Motor neuron (in vitro differentiated cells): ENCODE results near the gene SH3RF1. TPM values are rescaled to one million over a fixed set of nuclear protein-coding genes. Genes with fewer than 3 reads are reported as not detected.

Experiments
- ATAC-seq, 8 experiments: fragments of 200-7000 bp; cut with Tn5 transposase; replicated peaks in 6 of 8; 2 replicates each; pipeline ENCODE4 v1.8.0; 2021; ENCODE audit warnings: mild to moderate bottlenecking in 8 of 8, moderate library complexity in 8 of 8
- H3K27ac ChIP-seq, 2 donors: fragments of 250-450 bp; sonication (Bioruptor Pico); 2 replicates each; pipeline ENCODE4 v1.9.0; 2021; ENCODE audit warnings: antibody characterized with exemption in 2 of 2, mild to moderate bottlenecking in 2 of 2, moderate library complexity in 1 of 2
- H3K4me1 ChIP-seq, 2 donors: fragments of 250-450 bp; sonication (Bioruptor Pico); replicated peaks in 1 of 2; 2 replicates each; pipeline ENCODE4 v1.6.1; 2021; ENCODE audit warnings: antibody characterized with exemption in 2 of 2, mild to moderate bottlenecking in 2 of 2, moderate library complexity in 1 of 2
- H3K4me3 ChIP-seq, 5 donors: fragments of 250-450 bp; sonication (Bioruptor Pico); 2 replicates each; pipeline ENCODE4 v1.9.0; 2021; ENCODE audit warnings: antibody characterized with exemption in 5 of 5, mild to moderate bottlenecking in 5 of 5, moderate library complexity in 4 of 5
- WGBS, 10 experiments: fragments of 450-650 bp; shearing (Covaris generic); methylation state at CpG; one replicate each; pipeline ENCODE4 v1.0.0; 2022; 5-methylcytosine and 5-hydroxymethylcytosine counted together
- in situ Hi-C, 9 experiments: fragments of 400-800 bp; cut with MboI; loops; one replicate each; pipeline ENCODE4 v1.15.0; 2021; ENCODE audit warnings: low sequenced_read_pairs in 9 of 9, low pct_unique_long_range_greater_than_20kb in 2 of 9; ENCODE audit not compliant: unreplicated experiment in 9 of 9
- total RNA-seq, 8 experiments: library from RNA; unstranded; fragments of 300-600 nt; gene quantifications; 2 replicates each; pipeline versions ENCODE4 v1.2.3 to v1.2.4, GENCODE V29; 2022

SH3RF1 gene
- total RNA-seq, 8 experiments from 2014 or later = 6.7 to 20.2 (median 14.3) TPM

DNA sequence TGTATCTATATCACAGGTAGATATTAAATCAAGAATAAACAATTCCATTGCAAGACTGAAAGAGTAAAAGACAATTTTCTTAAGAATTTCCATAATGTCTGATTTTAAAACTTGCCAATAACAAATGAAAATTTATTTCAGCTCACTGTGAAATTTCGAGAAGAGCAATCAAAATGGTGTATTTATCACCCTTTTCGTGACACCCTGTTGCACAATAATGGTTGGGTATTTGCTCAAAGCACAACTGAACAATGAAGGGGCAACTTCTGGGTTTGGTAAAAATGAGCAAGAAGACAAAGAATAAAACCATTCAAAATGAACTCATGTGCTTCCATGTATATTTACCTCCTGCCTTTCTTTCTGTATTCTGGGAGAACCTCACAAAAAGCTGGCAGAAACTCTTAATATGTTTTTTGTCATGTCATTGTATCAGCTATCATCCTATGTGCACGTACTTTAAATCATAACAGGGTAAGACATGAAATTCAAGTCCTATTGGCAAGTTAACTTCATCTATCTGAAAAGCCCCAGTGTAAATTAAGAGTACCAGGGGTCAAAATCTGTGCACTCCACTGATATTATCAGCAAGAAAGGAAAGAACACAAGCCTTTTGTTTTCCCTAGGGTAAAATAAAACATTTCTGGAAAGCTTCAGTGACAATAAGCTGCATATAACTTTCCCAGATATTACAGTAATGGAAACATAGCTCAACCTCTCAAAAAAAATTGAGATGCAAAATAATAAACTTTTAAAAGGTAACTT lies 133.8 kb downstream of the SH3RF1 start:
- Histone ChIP-seq H3K4me3 (no peak overlapping the region), H3K4me1 (peaks cover 3 to 13% of the 10 kb centered on the region in 2 donors), H3K27ac (no peak overlapping the region)
- no peak for ATAC-seq
- in situ Hi-C loops = no loop called here
- WGBS, 10 experiments = 33 to 100% (median 83%) methylated on average over 1 to 3 of the region's 3 CpGs

- WGBS, 10 experiments = 80 to 100% (median 91%) methylated on average over 1 to 6 of the region's 7 CpGs; no CpG with 5 or more reads in 4 of the 10 experiments
- H3K4me1 ChIP-seq = peaks cover 3 to 13% of the 10 kb centered on the region in 2 donors
- no peak for ATAC-seq
- H3K4me3 ChIP-seq = no peak overlapping the region
- in situ Hi-C loops = no loop called here
- H3K27ac ChIP-seq = no peak overlapping the region
Measured at GRCh38 chr4:169136330-169136729, 134.4 kb downstream of the SH3RF1 start.

DNA sequence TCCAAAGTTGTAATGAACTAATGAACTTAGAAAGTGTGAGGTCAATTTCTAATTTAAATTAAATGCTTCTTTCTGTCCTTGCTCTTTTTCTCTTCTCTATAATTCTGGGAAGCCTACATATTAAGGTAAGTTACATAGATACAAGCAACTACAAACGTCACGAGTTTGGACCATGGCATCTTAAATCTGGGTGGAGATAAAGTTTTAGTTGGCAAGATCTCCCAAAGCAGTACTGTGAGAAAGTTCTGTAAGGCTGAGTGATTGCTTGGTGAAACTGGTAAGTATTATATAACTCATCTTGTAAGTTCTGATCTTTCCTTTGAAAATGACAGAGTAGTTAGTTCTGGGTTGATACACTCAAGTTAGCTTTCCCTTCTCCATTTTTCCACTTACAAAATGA lies 135.0 kb downstream of the SH3RF1 start:
- Histone ChIP-seq H3K4me1 (peaks cover 3 to 13% of the 10 kb centered on the region in 2 donors), H3K27ac (no peak overlapping the region), H3K4me3 (no peak overlapping the region)
- in situ Hi-C loops = no loop called here
- no peak for ATAC-seq
- 60 to 100% (median 100%) methylated on average over 1 to 2 of the region's 2 CpGs; no CpG with 5 or more reads in 1 of the 10 experiments for WGBS, 10 experiments

DNA sequence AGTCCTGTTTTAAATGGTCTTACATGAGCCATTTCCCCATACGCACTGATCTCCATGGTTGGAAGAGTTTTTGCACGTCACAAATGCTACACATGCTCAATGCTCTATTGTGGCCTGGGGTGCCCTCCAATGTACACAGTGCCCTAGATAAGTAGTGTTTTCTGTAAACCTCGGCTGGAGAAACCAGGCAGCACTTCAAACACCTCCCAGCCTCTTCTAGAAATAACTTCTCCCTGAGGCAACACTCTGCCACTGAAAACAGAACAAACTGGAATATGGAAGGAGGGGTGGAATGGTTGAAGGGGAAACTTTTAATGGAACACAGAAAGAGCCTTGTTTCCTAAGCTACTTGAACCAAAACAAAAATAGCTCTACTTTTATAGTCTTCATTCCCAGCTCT lies 136.8 kb downstream of the SH3RF1 start:
- Histone ChIP-seq H3K4me1 (peaks cover 9 to 21% of the 10 kb centered on the region in 2 donors), H3K27ac (no peak overlapping the region), H3K4me3 (no peak overlapping the region)
- 0 to 100% (median 63%) methylated on average over 1 to 3 of the region's 3 CpGs; no CpG with 5 or more reads in 4 of the 10 experiments for WGBS, 10 experiments
- peak in 4 of 8 experiments; percentile 30 to 86 (median 56) for ATAC-seq
- in situ Hi-C loops = no loop called here

DNA sequence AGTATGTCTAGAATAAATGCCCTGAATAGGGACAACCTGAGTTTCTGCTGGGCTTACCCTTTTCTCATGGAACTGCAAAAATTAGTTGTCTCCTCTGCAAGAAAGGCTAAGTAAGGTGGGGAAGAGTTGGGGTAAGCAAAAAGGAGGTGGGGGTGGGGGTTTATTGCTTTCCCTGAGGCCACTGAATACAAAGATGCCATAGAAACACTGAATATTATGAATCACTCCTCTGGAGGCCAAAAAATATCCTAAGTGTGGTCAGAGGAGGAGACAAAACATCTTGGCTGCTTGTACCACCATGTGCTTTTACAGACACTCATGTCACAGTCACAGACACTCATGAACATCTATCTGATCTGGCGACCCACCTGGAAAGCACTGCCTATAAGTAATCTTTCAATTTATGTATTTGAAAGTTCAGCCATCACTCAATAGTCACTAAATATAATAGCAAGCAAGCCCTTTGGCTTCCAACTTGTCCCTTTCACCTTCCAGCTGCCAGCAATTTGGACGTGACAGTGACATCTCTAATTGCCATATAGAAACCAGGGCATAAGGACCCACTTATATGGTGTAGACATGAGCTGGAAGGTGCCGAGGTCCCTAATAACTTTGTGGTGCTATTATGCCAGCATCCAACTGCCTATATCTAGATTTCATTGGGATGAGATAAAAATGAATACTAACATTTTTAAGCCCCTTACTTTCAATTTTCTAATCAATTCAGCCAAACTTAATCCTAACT lies 138.0 kb downstream of the SH3RF1 start:
- 67 to 100% (median 82%) methylated on average over 1 to 3 of the region's 3 CpGs; no CpG with 5 or more reads in 3 of the 10 experiments for WGBS, 10 experiments
- Histone ChIP-seq H3K4me3 (no peak overlapping the region), H3K27ac (no peak overlapping the region), H3K4me1 (peaks cover 13 to 23% of the 10 kb centered on the region in 2 donors)
- in situ Hi-C loops = no loop called here
- no peak for ATAC-seq

GRCh38 chr4:169131556-169132208 lies 139.1 kb downstream of the SH3RF1 start:
- in situ Hi-C loops = no loop called here
- Histone ChIP-seq H3K4me1 (peaks cover 10 to 24% of the 10 kb centered on the region in 2 donors), H3K27ac (no peak overlapping the region), H3K4me3 (no peak overlapping the region)
- WGBS, 10 experiments = 90 to 100% (median 100%) methylated on average over 1 to 9 of the region's 9 CpGs
- ATAC-seq = no peak

DNA sequence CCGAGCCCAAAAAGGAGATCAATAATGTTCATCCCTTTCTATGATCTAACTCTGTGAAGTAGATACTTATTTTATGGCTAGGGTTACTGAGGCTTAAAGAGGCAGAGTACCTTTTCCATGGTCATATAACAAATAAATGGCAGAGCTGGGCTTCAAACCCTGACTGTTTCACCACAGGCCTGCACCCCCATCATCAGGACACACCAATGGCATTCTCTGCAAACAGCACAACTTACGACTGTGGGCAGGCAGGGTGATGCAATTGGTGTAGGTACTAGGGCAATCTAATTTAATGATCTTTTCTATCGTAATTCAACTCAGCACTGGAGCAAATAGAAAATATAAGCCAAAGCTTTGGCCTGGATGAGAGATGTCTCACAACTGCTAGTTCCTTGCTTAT lies 141.9 kb downstream of the SH3RF1 start:
- peak in 5 of 8 experiments; percentile 70 to 99 (median 97) for ATAC-seq
- WGBS, 10 experiments = 29 to 100% (median 80%) methylated on average over 1 to 3 of the region's 3 CpGs; no CpG with 5 or more reads in 1 of the 10 experiments
- Histone ChIP-seq H3K4me3 (no peak overlapping the region), H3K27ac (peak overlapping the region in 1 of 2 donors; percentile 63), H3K4me1 (peaks cover 10 to 24% of the 10 kb centered on the region in 2 donors)
- in situ Hi-C loops = no loop called here

GRCh38 chr4:169127314-169127713 lies 143.4 kb downstream of the SH3RF1 start:
- Histone ChIP-seq H3K4me3 (no peak overlapping the region), H3K27ac (no peak overlapping the region), H3K4me1 (peaks cover 10 to 30% of the 10 kb centered on the region in 2 donors)
- 88 to 100% (median 100%) methylated on average over 1 of the region's 1 CpG; no CpG with 5 or more reads in 4 of the 10 experiments for WGBS, 10 experiments
- ATAC-seq = no peak
- in situ Hi-C loops = no loop called here

DNA sequence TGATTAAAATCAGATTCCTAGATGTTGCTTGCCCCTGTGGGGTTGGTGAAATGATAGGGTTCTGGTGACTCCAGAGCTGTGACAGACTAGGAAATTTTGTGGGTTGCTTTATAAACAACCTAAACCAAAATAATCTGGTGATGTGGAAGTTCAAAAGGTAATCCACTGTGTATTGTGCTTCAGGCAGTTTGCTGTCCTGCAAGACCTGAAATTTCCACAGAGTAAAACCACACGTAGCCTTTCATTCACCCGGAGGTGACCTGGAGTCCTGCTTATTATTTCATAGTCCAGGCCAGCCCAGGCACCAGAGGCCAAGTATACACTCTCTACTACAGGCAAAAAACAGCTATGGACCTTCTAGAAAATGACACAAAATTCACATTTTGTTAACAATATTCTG lies 146.1 kb downstream of the SH3RF1 start:
- WGBS, 10 experiments = 72 to 92% (median 84%) methylated on average over 2 of the region's 2 CpGs; no CpG with 5 or more reads in 4 of the 10 experiments
- in situ Hi-C loops = no loop called here
- peak in 3 of 8 experiments; percentile 25 to 83 (median 39) for ATAC-seq
- H3K27ac ChIP-seq = no peak overlapping the region
- H3K4me3 ChIP-seq = no peak overlapping the region
- peaks cover 14 to 39% of the 10 kb centered on the region in 2 donors for H3K4me1 ChIP-seq

DNA sequence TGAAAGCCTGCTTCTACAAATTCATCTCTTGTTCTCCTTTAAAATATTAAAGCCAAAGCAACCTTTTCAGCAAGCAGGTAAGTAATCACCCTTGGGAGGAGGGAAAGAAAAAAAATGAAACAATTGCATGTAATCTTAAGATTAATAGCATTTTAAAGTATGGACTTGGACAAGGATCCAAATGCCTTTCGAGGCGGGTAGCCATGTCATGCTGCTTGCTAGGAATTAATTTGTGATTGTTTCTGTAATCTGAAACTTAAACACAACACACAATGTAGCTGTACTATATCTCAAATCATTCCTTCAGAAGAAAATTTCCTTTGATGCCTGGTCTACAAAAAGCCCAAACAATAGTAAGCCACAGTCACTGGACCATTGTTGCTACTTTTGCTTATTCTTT lies 148.3 kb downstream of the SH3RF1 start:
- 56 to 100% (median 83%) methylated on average over 1 to 2 of the region's 2 CpGs; no CpG with 5 or more reads in 1 of the 10 experiments for WGBS, 10 experiments
- no peak overlapping the region for H3K4me3 ChIP-seq
- H3K27ac ChIP-seq = no peak overlapping the region
- in situ Hi-C loops = no loop called here
- ATAC-seq = no peak
- peaks cover 9 to 29% of the 10 kb centered on the region in 2 donors for H3K4me1 ChIP-seq

GRCh38 chr4:169121861-169122382 lies 148.8 kb downstream of the SH3RF1 start:
- in situ Hi-C loops = no loop called here
- no peak overlapping the region for H3K4me3 ChIP-seq
- no peak overlapping the region for H3K27ac ChIP-seq
- peaks cover 13 to 24% of the 10 kb centered on the region in 2 donors for H3K4me1 ChIP-seq
- ATAC-seq = no peak
- 86 to 98% (median 93%) methylated on average over 4 to 11 of the region's 12 CpGs; no CpG with 5 or more reads in 4 of the 10 experiments for WGBS, 10 experiments

GRCh38 chr4:169120624-169121023 lies 150.1 kb downstream of the SH3RF1 start:
- no peak for ATAC-seq
- no peak overlapping the region for H3K4me3 ChIP-seq

More at GRCh38 chr4:169120624-169121023, 150.1 kb downstream of the SH3RF1 start:
- H3K27ac ChIP-seq = no peak overlapping the region
- in situ Hi-C loops = no loop called here
- WGBS, 10 experiments = 60 to 100% (median 98%) methylated on average over 1 to 2 of the region's 2 CpGs; no CpG with 5 or more reads in 2 of the 10 experiments
- H3K4me1 ChIP-seq = peaks cover 16 to 22% of the 10 kb centered on the region in 2 donors
